ENCODE measurements around the gene AQP9.

- no peak for TF ChIP-seq ATF2 (IDR thresholded peaks at IDR 0.05; ENCODE audit: low read length)
- no peak for TF ChIP-seq CTCF (IDR thresholded peaks at IDR 0.05; ENCODE audit: control extremely low read depth in 1 of 3, insufficient read depth in 1 of 3, low read depth in 1 of 3, low read length in 3 of 3)
- no peak for TF ChIP-seq GTF2F1 (IDR thresholded peaks at IDR 0.05; ENCODE audit: borderline replicate concordance, low read depth, low read length)
- TF ChIP-seq JUN (IDR thresholded peaks at IDR 0.05; ENCODE audit: low read depth, low read length): no peak
- TF ChIP-seq ZNF274 (IDR thresholded peaks at IDR 0.05; ENCODE audit: borderline replicate concordance, extremely low read depth, low read length): no peak
- TF ChIP-seq EZH2 (IDR thresholded peaks at IDR 0.05; ENCODE audit: low read depth, low read length, severe bottlenecking): no peak
- no peak for TF ChIP-seq HDAC2 (IDR thresholded peaks at IDR 0.05; ENCODE audit: borderline replicate concordance in 1 of 2, low read depth in 2 of 2, low read length in 2 of 2)
- TF ChIP-seq NRF1 (IDR thresholded peaks at IDR 0.05; ENCODE audit: low read depth, low read length): no peak
- TF ChIP-seq CREB1 (IDR thresholded peaks at IDR 0.05): no peak
- TF ChIP-seq MAFK (IDR thresholded peaks at IDR 0.05; ENCODE audit: low read depth, low read length): no peak
- TF ChIP-seq CBX8 (IDR thresholded peaks at IDR 0.05; ENCODE audit: borderline replicate concordance, low read depth, low read length): no peak
- no peak for TF ChIP-seq SIN3A (conservative IDR thresholded peaks at IDR 0.05 in 1 of 2, IDR thresholded peaks at IDR 0.05 in 1 of 2; ENCODE audit: low read depth in 1 of 2, low read length in 2 of 2)
Observed at GRCh38 chr15:58096529-58097084, 41.6 kb upstream of the AQP9 start.
